B cell (primary cell): ENCODE measurements around the gene TLE3. TPM values are rescaled to one million over a fixed set of nuclear protein-coding genes. Genes with fewer than 3 reads are reported as not detected.

Source experiments
- ATAC-seq: fragments of 200-7000 bp; cut with Tn5 transposase; one replicate; pipeline ENCODE4 v1.10.0; 2021; ENCODE audit warnings: low read depth, mild to moderate bottlenecking, moderate number of reproducible peaks, moderate library complexity
- CTCF ChIA-PET: fragments of 350-600 bp; sonication (Branson Sonifier 250); formaldehyde crosslinking; loops from one replicate; lab custom pipeline; 2021; ENCODE audit warnings: antibody characterized with exemption, inconsistent platforms; lab: Charles Lee
- POLR2A ChIA-PET: fragments of 350-600 bp; sonication (Branson Sonifier 250); formaldehyde crosslinking; loops from one replicate; lab custom pipeline; 2021; ENCODE audit warnings: antibody characterized with exemption; lab: Charles Lee
- DNase-seq: peaks from one replicate; pipeline ENCODE4 v3.0.0; 2013
- H2AFZ ChIP-seq: 2 replicates; pipeline ENCODE4 v1.6.1; 2012; ENCODE audit warnings: mild to moderate bottlenecking, low read depth, low read length; ENCODE audit not compliant: insufficient read depth, poor library complexity, severe bottlenecking
- H3K27ac ChIP-seq, 2 donors: 1 replicate in 1 of 2; 2 replicates in 1 of 2; pipeline ENCODE4 v1.5.1; 2012 to 2013; ENCODE audit warnings: low read length in 2 of 2, mild to moderate bottlenecking in 2 of 2, moderate library complexity in 1 of 2
- H3K27me3 ChIP-seq, 4 experiments: fragments of 200-600 bp in 1 of 4; sonication (generic) in 1 of 4; replicated peaks in 1 of 4; 1 replicate in 2 of 4; 2 replicates in 2 of 4; pipeline versions ENCODE4 v1.6.1 to v1.7.0; 2013 to 2016; ENCODE audit warnings: low read length in 3 of 4, mild to moderate bottlenecking in 2 of 4, mixed read lengths in 1 of 4, moderate library complexity in 1 of 4; ENCODE audit not compliant: insufficient read depth in 4 of 4, control insufficient read depth in 3 of 4; ENCODE audit errors: control extremely low read depth in 1 of 4
- H3K36me3 ChIP-seq, 2 experiments: replicated peaks in 1 of 2; 1 replicate in 1 of 2; 2 replicates in 1 of 2; pipeline versions ENCODE4 v1.6.1 to v1.7.1; 2013; ENCODE audit warnings: low read length in 1 of 2; ENCODE audit not compliant: insufficient read depth in 2 of 2, control insufficient read depth in 1 of 2; ENCODE audit errors: control extremely low read depth in 1 of 2, extremely low read depth in 1 of 2
- H3K4me1 ChIP-seq, 2 donors: fragments of 200-600 bp in 1 of 2; sonication (generic) in 1 of 2; 1 replicate in 1 of 2; 2 replicates in 1 of 2; pipeline versions ENCODE4 v1.5.1 to v1.6.1; 2013 to 2017; ENCODE audit warnings: low read length in 2 of 2; ENCODE audit not compliant: control insufficient read depth in 2 of 2, insufficient read depth in 2 of 2
- H3K4me2 ChIP-seq: replicated peaks from 2 replicates; pipeline ENCODE3; 2012; ENCODE audit warnings: mild to moderate bottlenecking, low read depth, low read length; ENCODE audit not compliant: poor library complexity, severe bottlenecking
- H3K4me3 ChIP-seq, 5 experiments: fragments of 200-600 bp in 1 of 5; sonication (generic) in 1 of 5; 1 replicate in 3 of 5; 2 replicates in 2 of 5; pipeline versions ENCODE4 v1.5.1 to v1.7.0; 2011 to 2016; ENCODE audit warnings: low read length in 4 of 5, mild to moderate bottlenecking in 4 of 5, low read depth in 2 of 5, control low read depth in 1 of 5, moderate library complexity in 1 of 5; ENCODE audit not compliant: insufficient read depth in 1 of 5; ENCODE audit errors: control extremely low read depth in 1 of 5, extremely low read depth in 1 of 5
- H3K79me2 ChIP-seq: fragments of 200-600 bp; sonication (generic); one replicate; pipeline ENCODE4 v1.6.0; 2016; ENCODE audit warnings: low read length; ENCODE audit not compliant: control insufficient read depth, insufficient read depth
- H3K9ac ChIP-seq: fragments of 200-600 bp; sonication (generic); 2 replicates; pipeline ENCODE4 v1.6.1; 2017; ENCODE audit warnings: mild to moderate bottlenecking, low read length, moderate library complexity
- H3K9me3 ChIP-seq, 3 donors: one replicate each; pipeline versions ENCODE4 v1.6.1 to v1.7.1; 2013; ENCODE audit warnings: low read length in 2 of 3; ENCODE audit not compliant: control insufficient read depth in 2 of 3, insufficient read depth in 1 of 3; ENCODE audit errors: control extremely low read depth in 1 of 3
- H4K20me1 ChIP-seq: 2 replicates; pipeline ENCODE4 v1.6.0; 2012; ENCODE audit warnings: mild to moderate bottlenecking, low read length; ENCODE audit not compliant: insufficient read depth, control insufficient read depth, poor library complexity, severe bottlenecking
- H3K27ac Mint-ChIP-seq: one replicate; pipeline ENCODE4 v1.8.0; 2021; ENCODE audit warnings: mixed read lengths
- H3K27me3 Mint-ChIP-seq: one replicate; pipeline ENCODE4 v1.8.0; 2021; ENCODE audit warnings: mixed read lengths
- H3K4me1 Mint-ChIP-seq: one replicate; pipeline ENCODE4 v1.8.0; 2021; ENCODE audit warnings: mixed read lengths
- H3K4me3 Mint-ChIP-seq: one replicate; pipeline ENCODE4 v1.8.0; 2021; ENCODE audit warnings: mixed read lengths
- H3K9me3 Mint-ChIP-seq: one replicate; pipeline ENCODE4 v1.8.0; 2022; ENCODE audit warnings: mixed read lengths; ENCODE audit not compliant: insufficient read depth
- CTCF ChIP-seq: fragments of 200-600 bp; IDR thresholded peaks from one replicate; pipeline ENCODE4 v1.8.0; 2022; ENCODE audit warnings: antibody characterized with exemption, mild to moderate bottlenecking
- EZH2 ChIP-seq: IDR thresholded peaks from 2 replicates; pipeline ENCODE4 v1.6.1; 2012; ENCODE audit warnings: borderline replicate concordance, low read depth, mild to moderate bottlenecking, moderate library complexity, low read length; ENCODE audit not compliant: insufficient read depth, poor library complexity, severe bottlenecking
- WGBS: methylation state at CpG from one replicate; pipeline ENCODE4 v1.1.5; 2013; ENCODE audit warnings: missing lambda C conversion rate; ENCODE audit not compliant: insufficient coverage; 5-methylcytosine and 5-hydroxymethylcytosine counted together
- intact Hi-C: fragments of 100-400 bp; cut with micrococcal nuclease; formaldehyde crosslinking; loops from one replicate; pipeline ENCODE4 v1.10.0; 2022
- polyA plus RNA-seq: library from polyadenylated mRNA; depleted of rRNA; stranded (reverse); fragments of >200 nt; gene quantifications from 2 replicates; pipeline ENCODE4 v1.2.3, GENCODE V29; 2012
- total RNA-seq, 2 donors: library from RNA; stranded (reverse); fragments of 120-200 nt in 1 of 2; gene quantifications; 1 replicate in 1 of 2; 2 replicates in 1 of 2; pipeline versions ENCODE4 v1.2.3 to v1.2.4, GENCODE V29; 2013 to 2022

Gene TLE3
- total and polyA plus RNA-seq, 2 donors (not counting 1 experiment from before 2014, with no cell fraction given): 187 to 278 TPM

DNA sequence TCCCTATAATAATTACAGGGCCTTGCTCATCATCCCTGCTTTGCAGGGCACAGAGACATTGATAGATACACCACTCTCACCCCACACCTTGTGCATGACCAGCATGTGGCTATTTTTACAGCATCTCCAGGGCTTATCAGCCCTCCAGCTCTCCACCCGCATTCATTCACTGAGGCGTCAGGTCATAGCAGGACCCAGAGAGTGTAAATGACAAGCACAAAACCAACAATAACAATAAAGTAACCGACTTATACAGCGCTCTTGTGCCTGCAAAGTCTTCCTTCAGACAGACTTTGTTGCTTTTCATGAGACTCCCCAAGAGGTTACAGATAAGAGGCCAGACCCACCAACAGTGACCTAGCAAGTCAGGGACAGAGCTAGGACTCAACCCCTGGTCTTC lies 80.7 kb downstream of the TLE3 start:
- peak overlapping the region; percentile 72 for H3K4me3 Mint-ChIP-seq
- Histone ChIP-seq H3K4me2 (peak overlapping the region; percentile 65), H3K79me2 (no peaks in the 10 kb centered on the region), H3K27ac (peak overlapping the region; percentile 81 to 84), H3K4me3 (no peak overlapping the region), H3K27me3 (no peaks in the 10 kb centered on the region), H2AFZ (no peak overlapping the region), H3K9ac (no peak overlapping the region), H3K36me3 (no peaks in the 10 kb centered on the region), H3K9me3 (peaks cover 0 to 11% (median 0%) of the 10 kb centered on the region in 3 donors), H3K4me1 (peaks cover 70 to 82% of the 10 kb centered on the region in 2 donors), H4K20me1 (no peaks in the 10 kb centered on the region)
- H3K27ac Mint-ChIP-seq: peak overlapping the region; percentile 97
- TF ChIP-seq CTCF (no peak), EZH2 (no peak)
- no peaks in the 10 kb centered on the region for H3K27me3 Mint-ChIP-seq
- intact Hi-C loops: loop anchor here (5.0 to 10.0 kb wide), 2 partner anchors 35 to 262 kb away; no protein-coding TSS in a partner anchor
- POLR2A ChIA-PET: interaction anchor here (1.3 kb wide), 1 partner anchor 19 kb away, joined by 7 read pairs; no protein-coding TSS in a partner anchor
- H3K4me1 Mint-ChIP-seq: peaks cover 79% of the 10 kb centered on the region
- WGBS: 92% methylated on average over 4 of the region's 4 CpGs
- no peaks in the 10 kb centered on the region for H3K9me3 Mint-ChIP-seq
- DNase-seq (no peak), ATAC-seq (no peak)
- CTCF ChIA-PET: interaction anchor here (3.8 kb wide), 1 partner anchor 19 kb away, joined by 16 read pairs; no protein-coding TSS in a partner anchor

- peak overlapping the region; percentile 65 for H3K4me2 ChIP-seq
- DNase-seq (peak; percentile 58), ATAC-seq (peak; percentile 4)
- H3K27ac ChIP-seq: peak overlapping the region; percentile 81 to 84
- no peaks in the 10 kb centered on the region for H3K27me3 ChIP-seq
- H2AFZ ChIP-seq: no peak overlapping the region
- CTCF ChIA-PET: interaction anchor here (3.8 kb wide), 1 partner anchor 19 kb away, joined by 16 read pairs; no protein-coding TSS in a partner anchor
- Mint-ChIP-seq H3K9me3 (no peaks in the 10 kb centered on the region), H3K27me3 (no peaks in the 10 kb centered on the region), H3K4me1 (peaks cover 80% of the 10 kb centered on the region), H3K4me3 (peak overlapping the region; percentile 72), H3K27ac (peak overlapping the region; percentile 97)
- no peaks in the 10 kb centered on the region for H3K79me2 ChIP-seq
- TF ChIP-seq EZH2 (no peak), CTCF (no peak)
- no peaks in the 10 kb centered on the region for H4K20me1 ChIP-seq
- POLR2A ChIA-PET: interaction anchor here (1.3 kb wide), 1 partner anchor 19 kb away, joined by 7 read pairs; no protein-coding TSS in a partner anchor
- intact Hi-C loops: loop anchor here (5.0 to 10.0 kb wide), 2 partner anchors 36 to 262 kb away; no protein-coding TSS in a partner anchor
- peaks cover 0 to 11% (median 0%) of the 10 kb centered on the region in 3 donors for H3K9me3 ChIP-seq
- H3K4me3 ChIP-seq: no peak overlapping the region
- WGBS: 39% methylated on average over 5 of the region's 6 CpGs
- H3K4me1 ChIP-seq: peaks cover 70 to 85% of the 10 kb centered on the region in 2 donors
- peak overlapping the region; percentile 44 for H3K9ac ChIP-seq
- H3K36me3 ChIP-seq: no peaks in the 10 kb centered on the region
These were observed 81.2 kb downstream of the TLE3 start for GRCh38 chr15:70016511-70016994.
